Thyroid gland (tissue), 4 donors: Measurements from ENCODE around the gene TYSND1.

ENCODE experiments used
- CTCF ChIP-seq, 6 experiments: fragments of 200-600 bp in 3 of 6; fragments of 450-650 bp in 3 of 6; sonication (generic) in 3 of 6; IDR thresholded peaks; one replicate each; pipeline ENCODE4 v1.5.1; 2016 to 2019; ENCODE audit warnings: antibody characterized with exemption in 6 of 6, mild to moderate bottlenecking in 2 of 6, inconsistent platforms in 1 of 6, moderate library complexity in 1 of 6
- POLR2A ChIP-seq, 2 donors: fragments of 450-650 bp; IDR thresholded peaks; one replicate each; pipeline ENCODE4 v1.6.1; 2017; ENCODE audit warnings: antibody characterized with exemption in 2 of 2, mild to moderate bottlenecking in 2 of 2, moderate library complexity in 1 of 2

- no peak for TF ChIP-seq POLR2A (IDR thresholded peaks at IDR 0.05)
- TF ChIP-seq CTCF (IDR thresholded peaks at IDR 0.05), result no peak
Measured at GRCh38 chr10:70135684-70136083, 10.8 kb downstream of the TYSND1 start.
